ENCODE measurements around the gene MDP1.

Gene MDP1

DNA sequence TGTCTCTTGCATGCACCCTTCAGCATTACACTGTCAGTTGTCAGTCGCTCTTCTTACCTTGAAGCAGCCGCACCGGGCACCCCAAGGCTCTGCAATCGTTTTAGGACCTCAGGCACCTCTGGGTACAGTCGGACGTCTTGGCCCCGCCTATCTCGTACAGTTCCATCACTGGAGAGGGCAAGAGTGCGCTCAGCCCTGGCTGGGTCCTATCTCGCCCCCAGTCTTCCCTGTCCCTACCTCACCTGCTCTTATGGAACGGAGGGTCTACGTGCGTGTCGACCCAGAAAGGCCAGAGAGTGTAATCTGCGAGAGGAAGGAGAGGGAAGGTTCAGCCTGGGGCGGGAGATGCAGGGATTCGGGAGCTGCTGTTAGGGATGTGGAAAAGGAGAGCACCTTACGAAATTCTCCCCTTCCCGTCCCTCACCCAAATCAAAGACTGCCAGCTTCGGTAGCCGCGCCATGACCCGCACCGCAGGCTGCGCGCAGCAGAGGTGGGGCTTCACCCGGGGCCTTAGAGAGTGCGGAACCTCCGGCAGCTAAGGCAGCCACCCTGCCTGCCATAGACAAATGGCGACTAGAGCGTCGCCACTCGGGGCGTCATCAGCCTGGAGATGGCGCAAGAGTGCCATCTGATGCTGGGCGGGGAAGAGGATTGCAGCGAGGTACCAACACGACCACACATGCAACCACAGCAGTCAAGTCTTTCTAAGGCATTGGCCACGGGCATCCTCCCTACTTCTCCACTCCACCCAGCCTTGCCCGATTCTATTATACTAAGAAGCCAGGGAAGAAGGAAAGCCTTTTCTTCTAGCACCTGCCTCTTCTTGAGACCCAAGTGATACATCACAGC, at the start of gene MDP1:
Gene MDP1 (minus strand): TSS at position 572 of the 850 bp plus-strand sequence. CDS start 111 bp downstream, at position 461.
- peak; percentile 64 for DNase-seq (ENCODE audit: low read depth)

DNA sequence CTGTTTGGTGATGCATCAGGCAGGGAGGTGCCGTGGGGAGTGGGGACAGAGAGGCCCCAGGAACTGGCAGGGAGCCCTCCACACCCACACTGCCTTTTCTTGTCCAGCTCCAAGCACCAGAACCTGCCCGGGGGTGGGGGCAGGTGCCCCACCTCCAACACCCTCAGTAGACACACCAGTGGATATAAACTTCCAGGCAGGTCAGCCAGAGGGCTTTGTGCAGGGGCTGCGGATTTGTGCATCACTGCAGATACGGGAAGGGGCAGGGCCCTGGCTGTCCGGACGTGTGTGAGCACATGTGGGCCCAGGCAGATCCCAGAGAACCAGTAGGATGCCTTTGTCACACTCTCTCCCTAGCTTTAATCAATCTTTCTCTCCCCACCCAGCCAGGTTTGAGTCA, 48.4 kb upstream of the MDP1 start:
- DNase-seq (ENCODE audit: low read depth) = no peak

DNA sequence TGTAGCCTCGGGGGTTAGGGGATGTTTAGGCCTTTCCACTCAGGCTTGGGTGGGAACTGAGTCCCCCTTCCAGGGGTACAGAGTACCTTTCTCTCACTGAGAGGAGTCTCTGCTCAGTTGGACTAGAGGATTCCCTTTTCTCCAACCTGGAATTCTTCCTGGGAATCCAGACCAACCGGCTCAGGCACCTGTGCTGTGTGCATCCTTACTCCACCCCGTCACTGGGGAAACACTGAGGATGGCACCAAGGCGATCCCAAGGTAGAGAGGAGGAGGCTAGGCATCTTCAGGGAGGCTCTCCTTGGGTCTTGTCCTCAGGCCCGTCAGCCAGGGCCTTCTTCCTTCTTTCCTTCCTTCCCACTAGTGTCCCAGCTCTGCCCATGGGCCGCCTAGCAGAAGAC, 48.0 kb upstream of the MDP1 start:
- DNase-seq (ENCODE audit: low read depth) = no peak

DNA sequence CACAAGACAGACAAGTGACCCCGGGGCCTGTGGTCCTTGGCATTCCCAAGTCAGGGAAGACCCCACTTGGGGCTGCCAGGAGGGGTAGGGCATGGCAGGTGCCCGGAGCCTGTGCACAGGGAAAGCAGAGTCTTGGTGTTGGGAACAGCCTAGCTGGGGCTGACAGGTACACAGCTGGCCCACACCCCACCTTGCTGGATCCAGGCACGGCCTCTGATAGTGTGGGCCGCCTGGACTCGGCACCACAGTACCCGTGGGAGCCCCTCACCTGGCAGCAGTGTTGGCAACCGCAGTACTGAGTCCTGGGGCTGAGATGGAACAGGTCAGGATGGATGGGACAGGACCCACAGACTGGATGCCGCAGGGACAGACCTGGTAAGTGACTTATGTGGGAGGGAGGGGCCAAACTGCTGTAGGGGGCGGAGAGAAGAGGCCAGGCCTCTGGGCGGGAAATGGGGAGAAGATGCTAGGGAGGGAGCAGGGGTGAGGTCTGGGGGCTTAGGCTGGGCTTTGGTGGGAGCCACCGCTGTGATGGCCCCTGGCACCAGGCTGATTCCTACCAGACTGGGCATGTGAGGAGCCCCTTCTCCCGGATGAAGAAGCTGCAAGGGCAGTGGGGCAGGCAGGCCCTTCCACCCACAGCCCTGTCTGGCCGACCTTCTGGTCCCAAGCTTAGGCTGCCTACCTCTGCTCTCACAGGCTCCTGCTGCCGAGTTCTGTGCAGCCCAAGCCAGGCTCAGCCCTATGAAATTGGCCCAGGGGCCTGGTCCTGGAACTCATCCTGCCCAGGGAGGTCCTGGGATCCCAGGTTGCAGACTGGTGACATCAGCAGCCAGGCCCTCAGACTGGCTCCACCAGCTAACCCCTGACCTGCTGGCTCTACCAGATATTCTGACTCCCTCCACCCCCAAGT, 47.2 kb upstream of the MDP1 start, which contains the start of gene TGM1:
Gene TGM1 (minus strand): TSS at position 357 of the 913 bp plus-strand sequence. CDS start 825 bp downstream, outside the sequence.
- no peak for DNase-seq (ENCODE audit: low read depth)

DNA sequence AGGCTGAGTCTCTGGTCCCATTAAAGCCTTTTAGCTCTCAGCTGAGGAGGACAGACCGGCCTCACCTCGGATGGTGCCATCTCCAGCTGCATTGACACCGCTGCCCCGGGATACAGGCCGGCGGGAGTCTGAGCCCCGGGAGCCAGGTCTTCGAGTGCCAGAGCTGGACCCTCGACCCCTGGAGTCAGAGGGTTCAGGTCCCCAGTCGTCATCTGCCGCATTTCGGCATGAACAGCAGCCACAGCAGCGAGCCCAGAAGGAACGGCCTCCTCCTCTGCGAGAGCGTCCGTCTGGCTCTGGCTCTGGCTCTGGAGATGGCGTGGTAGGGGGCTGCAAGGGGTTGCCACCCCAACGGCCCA, 46.1 kb upstream of the MDP1 start:
- DNase-seq (ENCODE audit: low read depth) = no peak

GRCh38 chr14:24261256-24261968, 45.5 kb upstream of the MDP1 start:
- DNase-seq (ENCODE audit: low read depth) = no peak

DNA sequence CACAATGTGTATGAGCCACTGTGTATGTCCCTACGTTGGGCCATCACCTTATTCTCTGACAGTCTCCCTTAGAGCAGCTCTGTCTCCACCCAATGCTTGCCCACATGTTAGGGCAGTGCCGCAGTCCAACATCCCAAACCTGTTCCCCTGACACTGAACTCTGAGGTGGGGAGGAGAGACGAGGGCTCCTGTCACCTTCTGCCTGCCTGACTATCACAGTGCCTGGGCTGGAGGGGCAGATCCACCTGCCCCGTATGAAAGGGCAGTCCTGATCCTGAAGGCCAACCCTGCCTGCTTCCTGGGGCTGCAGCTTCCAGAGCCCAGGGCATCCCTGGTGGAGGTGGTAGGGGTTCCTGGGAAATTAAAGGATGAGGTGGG, 44.9 kb upstream of the MDP1 start:
- DNase-seq (ENCODE audit: low read depth) = no peak

DNA sequence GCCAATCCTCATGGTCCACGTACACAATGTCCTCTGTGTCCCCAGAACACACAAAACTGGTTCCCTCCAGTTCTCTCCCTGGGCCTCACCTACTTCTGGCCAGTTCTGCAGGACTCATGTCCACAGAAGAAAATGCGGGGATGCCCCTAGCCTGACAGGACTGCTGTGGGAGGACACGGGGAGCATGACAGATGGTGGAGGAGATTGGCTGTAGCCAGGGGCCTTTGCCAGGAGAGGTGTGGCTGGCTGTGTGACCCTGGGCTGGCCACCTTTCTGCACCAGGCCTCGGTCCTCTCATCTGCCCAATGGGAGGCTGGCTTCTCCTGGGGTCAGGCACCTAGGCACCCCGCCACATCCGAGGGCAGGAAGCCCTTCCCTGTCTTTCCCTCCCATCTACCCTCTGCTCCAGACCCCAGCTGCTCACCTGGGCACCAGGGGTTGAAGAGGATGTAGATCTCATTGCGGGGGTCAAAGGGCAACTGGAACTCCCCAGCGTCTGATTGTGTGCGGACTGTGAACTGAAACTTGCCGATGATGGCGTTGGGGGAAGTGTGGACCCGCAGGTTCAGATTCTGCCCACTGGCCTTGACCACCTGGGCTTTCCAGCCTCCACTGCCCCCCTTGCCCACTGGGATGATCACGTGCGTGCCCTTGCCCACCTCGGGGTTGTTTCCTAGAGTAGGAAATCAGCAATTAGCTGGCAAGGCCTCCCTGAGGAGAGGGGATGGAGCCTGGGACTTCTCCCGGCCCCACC, 44.3 kb upstream of the MDP1 start:
- no peak for DNase-seq (ENCODE audit: low read depth)

DNA sequence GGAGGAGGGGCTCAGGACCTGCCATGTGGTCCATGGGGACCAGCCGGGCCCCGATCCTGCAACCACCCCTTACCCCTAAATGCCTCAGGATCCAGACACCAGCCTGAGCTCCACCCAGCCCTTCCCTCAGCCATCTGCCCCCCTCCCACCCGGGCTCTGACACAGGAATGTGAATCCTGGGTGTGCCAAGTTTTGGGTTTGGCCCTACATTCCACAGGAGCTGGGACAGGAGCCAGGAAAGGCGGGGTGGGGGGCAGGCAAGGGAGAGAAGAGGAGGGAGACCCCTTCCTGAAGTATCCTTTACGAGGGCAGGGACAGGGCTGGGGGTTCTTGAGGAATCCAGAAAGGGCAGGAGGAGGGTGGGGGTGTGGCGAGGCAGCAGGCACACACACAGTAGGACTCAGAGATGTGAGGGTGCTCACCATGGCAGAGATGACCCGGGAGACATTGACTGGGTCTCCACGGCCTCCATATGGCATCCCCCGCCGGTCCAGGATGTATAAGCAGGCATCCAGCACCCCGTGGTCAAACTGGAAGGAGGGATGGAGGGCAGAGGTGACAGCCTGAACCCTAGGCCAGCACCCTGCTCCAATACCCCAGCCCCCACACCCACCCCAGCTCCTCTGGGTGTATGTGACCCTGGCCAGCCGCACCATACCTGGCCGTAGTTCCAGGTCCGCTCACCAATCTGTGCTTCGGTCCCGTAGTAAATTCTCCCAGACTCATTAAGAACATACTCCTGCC, 43.6 kb upstream of the MDP1 start:
- DNase-seq (ENCODE audit: low read depth) = no peak

DNA sequence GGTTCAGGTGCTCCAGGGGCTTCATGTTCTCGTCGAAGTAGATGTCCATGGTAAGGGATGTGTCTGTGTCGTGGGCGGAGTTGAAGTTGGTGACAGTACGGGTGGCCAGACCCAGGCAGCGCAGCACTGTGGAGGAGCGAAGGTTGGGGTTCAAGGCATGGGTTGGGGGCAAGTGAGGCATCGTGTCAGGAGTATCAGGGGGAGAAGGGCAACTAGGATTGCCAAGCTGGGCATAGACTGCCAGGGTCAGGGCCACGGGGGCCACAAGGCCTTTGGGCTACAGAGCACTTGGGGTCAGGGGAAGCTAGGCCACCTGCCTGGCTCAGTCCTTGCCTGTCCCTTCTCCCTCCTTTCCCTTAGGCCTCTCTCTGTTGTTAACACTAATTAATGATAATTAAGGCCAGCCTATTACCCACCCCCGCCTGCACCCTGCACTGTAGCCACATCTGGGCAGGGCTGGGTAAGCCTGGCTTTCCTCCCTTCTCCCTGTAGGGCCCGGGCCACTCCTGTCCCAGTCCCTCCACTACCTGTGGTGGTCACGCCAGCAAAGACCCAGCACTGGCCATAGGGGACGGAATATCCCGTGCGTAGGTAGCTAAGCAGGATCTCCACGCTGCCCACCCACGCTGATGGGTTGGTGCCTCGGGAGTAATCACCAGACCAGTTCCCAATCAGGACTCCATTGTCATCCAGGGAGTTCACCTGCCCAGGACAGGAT, 42.8 kb upstream of the MDP1 start:
- DNase-seq (ENCODE audit: low read depth) = no peak

DNA sequence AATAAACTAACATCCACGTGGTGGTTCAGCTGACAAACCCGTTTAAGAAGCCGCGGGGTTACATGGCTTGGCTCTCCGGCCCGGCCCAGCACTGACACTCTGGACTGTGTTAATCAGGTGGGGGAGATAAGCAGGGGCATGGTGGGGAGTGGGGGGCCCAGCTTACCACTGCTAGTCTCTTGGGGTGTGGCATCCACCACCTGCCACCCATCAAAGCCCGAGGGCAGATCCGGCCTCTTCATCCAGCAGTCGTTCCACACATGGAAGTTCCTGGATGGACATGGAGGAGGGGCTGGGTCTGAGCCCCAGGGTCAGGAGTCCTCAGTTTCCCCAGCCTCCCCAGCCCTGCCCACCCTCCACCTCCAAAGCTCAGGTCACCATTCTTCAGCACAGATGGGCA, 42.3 kb upstream of the MDP1 start:
- no peak for DNase-seq (ENCODE audit: low read depth)

GRCh38 chr14:24256960-24257359, 41.1 kb upstream of the MDP1 start:
- no peak for DNase-seq (ENCODE audit: low read depth)

DNA sequence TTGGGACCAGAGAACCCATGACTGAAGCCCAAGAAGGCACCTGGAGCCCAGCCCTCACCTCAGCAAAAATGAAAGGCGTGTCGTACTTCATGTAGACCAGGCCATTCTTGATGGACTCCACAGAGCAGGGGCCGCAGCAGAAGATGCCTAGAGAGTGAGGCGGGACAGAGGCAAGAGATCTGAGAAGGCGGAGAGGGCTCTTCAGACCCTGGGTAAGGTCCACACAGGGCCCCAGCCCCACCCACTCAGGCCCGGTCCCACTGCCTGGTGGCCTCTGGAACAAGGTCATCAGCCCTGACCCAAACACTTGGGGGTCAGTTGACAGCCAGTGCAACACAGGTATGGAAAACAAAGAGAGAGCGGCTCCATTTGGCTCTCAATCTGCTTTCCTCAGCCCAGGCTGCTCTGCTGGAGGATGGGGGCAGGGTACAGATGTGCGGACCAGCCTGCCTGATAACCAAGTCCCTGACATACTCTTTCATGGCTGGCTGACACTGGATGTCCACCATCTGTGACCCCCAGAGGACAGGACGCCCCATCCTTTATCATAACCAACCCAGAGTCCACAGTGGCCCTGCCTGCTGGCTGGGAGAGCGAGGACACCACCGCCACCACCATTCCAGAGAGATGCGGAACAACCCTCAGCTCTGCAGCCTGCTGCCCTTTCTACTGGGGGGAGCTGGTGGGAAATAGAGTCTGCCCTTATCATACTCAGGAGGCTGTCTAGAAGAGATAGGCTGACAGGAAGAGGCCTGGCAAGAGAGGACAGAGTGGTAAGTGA, 40.3 kb upstream of the MDP1 start:
- no peak for DNase-seq (ENCODE audit: low read depth)

DNA sequence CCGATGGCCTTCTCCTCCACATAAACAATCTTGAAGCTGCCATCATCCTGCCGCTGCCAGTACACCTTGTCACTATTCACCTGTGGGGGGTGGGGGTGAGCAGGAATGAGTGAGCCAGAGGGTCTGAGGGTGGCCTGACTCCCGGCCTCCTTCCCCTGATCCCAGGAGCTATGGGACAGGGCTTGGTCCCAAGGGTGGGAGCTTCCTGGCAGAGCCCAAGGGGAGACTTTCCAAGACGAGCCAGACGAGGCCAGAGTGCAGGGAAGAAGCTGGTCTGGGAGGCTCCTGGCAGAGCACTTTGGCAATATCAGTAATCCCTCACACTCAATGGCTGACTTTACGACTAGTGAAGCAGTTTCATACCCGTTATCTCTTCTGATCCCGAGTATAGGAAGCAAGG, 39.6 kb upstream of the MDP1 start:
- DNase-seq (ENCODE audit: low read depth) = no peak

DNA sequence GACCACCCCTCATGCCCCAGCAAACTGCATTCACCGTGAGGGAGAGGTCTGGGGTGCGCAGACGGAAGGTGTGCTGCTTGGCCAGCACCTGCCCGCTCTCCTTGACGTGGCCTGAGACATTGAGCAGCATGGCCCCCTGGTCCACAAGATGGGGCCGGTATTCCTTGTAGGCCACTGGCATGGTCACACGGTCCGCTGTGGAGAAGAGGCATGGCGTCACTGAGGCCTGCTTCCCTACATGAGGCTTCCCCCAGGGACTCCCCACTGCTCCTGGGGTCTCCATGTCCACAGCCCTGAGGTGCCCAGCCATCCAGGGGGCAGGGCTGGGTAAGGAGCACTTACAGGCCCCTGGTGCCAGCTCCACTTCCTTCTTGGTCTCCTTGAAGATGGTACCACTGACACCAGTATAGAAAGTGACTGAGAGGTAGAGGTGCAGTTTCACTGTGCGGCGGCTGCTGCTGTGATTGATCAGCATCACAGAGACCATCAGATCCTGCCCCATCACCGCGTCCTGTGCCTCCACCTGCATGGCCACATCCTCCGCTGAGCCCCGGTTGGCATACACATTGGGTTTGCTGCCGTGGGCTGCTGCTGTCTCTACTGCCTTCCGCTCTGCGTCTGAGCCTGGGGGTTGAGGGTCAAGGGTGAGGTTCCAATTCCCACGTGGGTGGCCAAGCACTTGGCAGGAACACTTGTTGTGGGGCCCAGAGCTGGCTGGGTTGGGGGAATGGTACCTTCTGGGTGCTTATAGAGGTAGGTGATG, 38.9 kb upstream of the MDP1 start:
- no peak for DNase-seq (ENCODE audit: low read depth)

DNA sequence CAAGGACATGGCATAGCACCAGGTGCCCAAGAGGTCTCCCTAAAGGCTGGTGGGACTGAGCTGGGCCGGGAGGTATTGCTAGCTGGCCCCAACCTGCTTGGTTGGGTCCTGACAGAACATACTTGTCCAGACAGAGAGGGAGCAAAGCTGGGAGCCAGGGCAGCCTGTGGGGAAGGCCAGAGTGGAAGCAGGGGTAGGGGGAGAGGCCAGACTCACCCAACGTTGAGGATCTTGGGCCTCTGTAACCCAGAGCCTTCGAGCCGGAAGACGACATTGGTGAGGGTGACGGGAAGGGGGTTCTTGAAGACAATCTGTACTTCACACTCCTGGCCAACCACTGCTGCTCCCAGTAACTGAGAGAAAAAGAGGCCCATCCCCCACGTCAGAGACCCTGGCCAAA, 38.1 kb upstream of the MDP1 start:
- no peak for DNase-seq (ENCODE audit: low read depth)

GRCh38 chr14:24252289-24253124, 36.6 kb upstream of the MDP1 start:
- DNase-seq (ENCODE audit: low read depth) = no peak

- DNase-seq (ENCODE audit: low read depth) = no peak
Observed at GRCh38 chr14:24251880-24252288, 36.0 kb upstream of the MDP1 start.

All from HS-5 (cell line).